ENCODE measurements around the gene CSNK1D. TPM values are rescaled to one million over a fixed set of nuclear protein-coding genes. Genes with fewer than 3 reads are reported as not detected.

Gene CSNK1D
- total RNA-seq, 1 donor from 2014 or later, result 41.5 TPM

- Histone ChIP-seq H3K4me1 (peaks cover 21% of the 10 kb centered on the region), H3K27ac (no peak overlapping the region), H4K20me1 (ENCODE audit: low read depth) (no peaks in the 10 kb centered on the region), H3F3A (ENCODE audit: low read depth) (peaks cover 3% of the 10 kb centered on the region), H3K4me2 (no peak overlapping the region), H3K9me3 (ENCODE audit: low read depth) (no peaks in the 10 kb centered on the region), H3K9ac (no peak overlapping the region), H3K27me3 (peaks cover 18% of the 10 kb centered on the region), H3K79me2 (ENCODE audit: low read depth) (no peaks in the 10 kb centered on the region), H3K36me3 (no peaks in the 10 kb centered on the region), H2AFZ (replicated peaks) (no peak overlapping the region), H3K4me3 (no peak overlapping the region)
- Mint-ChIP-seq H3K9me3 (no peaks in the 10 kb centered on the region), H3K27ac (no peak overlapping the region), H3K4me1 (peaks cover 18% of the 10 kb centered on the region), H3K27me3 (ENCODE audit: insufficient read depth, low read depth) (peaks cover 9% of the 10 kb centered on the region), H3K36me3 (no peaks in the 10 kb centered on the region), H3K4me3 (no peak overlapping the region)
- no peak for TF ChIP-seq EZH2 (IDR thresholded peaks at IDR 0.05)
- TF ChIP-seq EZH2phosphoT487 (IDR thresholded peaks at IDR 0.05), result no peak
- no peak for TF ChIP-seq CTCF (IDR thresholded peaks at IDR 0.05)
- DNase-seq (ENCODE audit: low spot score), result no peak
Observed at GRCh38 chr17:82304826-82305726, 31.6 kb upstream of the CSNK1D start.

- DNase-seq (ENCODE audit: low spot score), result no peak
- Mint-ChIP-seq H3K9me3 (no peaks in the 10 kb centered on the region), H3K27ac (no peak overlapping the region), H3K4me1 (peaks cover 24% of the 10 kb centered on the region), H3K27me3 (ENCODE audit: insufficient read depth, low read depth) (peaks cover 9% of the 10 kb centered on the region), H3K4me3 (no peak overlapping the region), H3K36me3 (no peaks in the 10 kb centered on the region)
- H3K27ac ChIP-seq, result no peak overlapping the region
- no peaks in the 10 kb centered on the region for H3K79me2 ChIP-seq (ENCODE audit: low read depth)
- no peak overlapping the region for H3K4me3 ChIP-seq
- H3K4me1 ChIP-seq, result peaks cover 21% of the 10 kb centered on the region
- TF ChIP-seq EZH2phosphoT487 (IDR thresholded peaks at IDR 0.05), result no peak
- H3K9me3 ChIP-seq (ENCODE audit: low read depth), result no peaks in the 10 kb centered on the region
- H3K9ac ChIP-seq, result no peak overlapping the region
- H3K27me3 ChIP-seq, result peaks cover 12% of the 10 kb centered on the region
- H4K20me1 ChIP-seq (ENCODE audit: low read depth), result no peaks in the 10 kb centered on the region
- no peak overlapping the region for H2AFZ ChIP-seq (replicated peaks)
- no peak overlapping the region for H3K4me2 ChIP-seq
- no peaks in the 10 kb centered on the region for H3K36me3 ChIP-seq
- H3F3A ChIP-seq (ENCODE audit: low read depth), result peaks cover 3% of the 10 kb centered on the region
Observed at GRCh38 chr17:82303944-82304808, 30.7 kb upstream of the CSNK1D start.

- Histone ChIP-seq H3K9ac (no peak overlapping the region), H2AFZ (replicated peaks) (no peak overlapping the region), H3K79me2 (ENCODE audit: low read depth) (no peaks in the 10 kb centered on the region), H3K4me3 (no peak overlapping the region), H3K9me3 (ENCODE audit: low read depth) (no peaks in the 10 kb centered on the region), H3F3A (ENCODE audit: low read depth) (peaks cover 3% of the 10 kb centered on the region), H3K27ac (no peak overlapping the region), H3K4me1 (peaks cover 21% of the 10 kb centered on the region), H3K4me2 (no peak overlapping the region), H3K27me3 (peaks cover 3% of the 10 kb centered on the region), H4K20me1 (ENCODE audit: low read depth) (no peaks in the 10 kb centered on the region), H3K36me3 (no peaks in the 10 kb centered on the region)
- H3K27me3 Mint-ChIP-seq (ENCODE audit: insufficient read depth, low read depth), result peaks cover 10% of the 10 kb centered on the region
- H3K36me3 Mint-ChIP-seq, result no peaks in the 10 kb centered on the region
- no peaks in the 10 kb centered on the region for H3K9me3 Mint-ChIP-seq
- no peak overlapping the region for H3K27ac Mint-ChIP-seq
- TF ChIP-seq CTCF (IDR thresholded peaks at IDR 0.05) (no peak), EZH2phosphoT487 (IDR thresholded peaks at IDR 0.05) (no peak), EZH2 (IDR thresholded peaks at IDR 0.05) (no peak)
- H3K4me1 Mint-ChIP-seq, result peaks cover 27% of the 10 kb centered on the region
- no peak overlapping the region for H3K4me3 Mint-ChIP-seq
- DNase-seq (ENCODE audit: low spot score), result no peak
Observed at GRCh38 chr17:82302991-82303943, 29.8 kb upstream of the CSNK1D start.
